Erythroblast (primary cell): ENCODE data around the gene RPL6.
"Not testable (repeated sequence)": the region's sequence is repeated elsewhere in the genome, so short reads cannot be mapped to it uniquely, and the experiment has no call there.

ENCODE experiments used
- DNase-seq, 2 experiments: peaks; one replicate each; lab custom pipeline; 2025; lab: John Stamatoyannopoulos, UW
- GATA1 ChIP-seq: IDR thresholded peaks from 2 replicates; pipeline ENCODE4 v1.6.1; 2011; ENCODE audit warnings: low read depth, mild to moderate bottlenecking, control low read depth, low read length, moderate library complexity
- POLR2A ChIP-seq: IDR thresholded peaks from 2 replicates; pipeline ENCODE4 v1.6.1; 2011; ENCODE audit warnings: mild to moderate bottlenecking, low read length

RPL6 gene

GRCh38 chr12:112430929-112431328, 21.5 kb upstream of the RPL6 start:
- no peak for TF ChIP-seq POLR2A
- no peak for TF ChIP-seq GATA1
- no peak for DNase-seq

DNA sequence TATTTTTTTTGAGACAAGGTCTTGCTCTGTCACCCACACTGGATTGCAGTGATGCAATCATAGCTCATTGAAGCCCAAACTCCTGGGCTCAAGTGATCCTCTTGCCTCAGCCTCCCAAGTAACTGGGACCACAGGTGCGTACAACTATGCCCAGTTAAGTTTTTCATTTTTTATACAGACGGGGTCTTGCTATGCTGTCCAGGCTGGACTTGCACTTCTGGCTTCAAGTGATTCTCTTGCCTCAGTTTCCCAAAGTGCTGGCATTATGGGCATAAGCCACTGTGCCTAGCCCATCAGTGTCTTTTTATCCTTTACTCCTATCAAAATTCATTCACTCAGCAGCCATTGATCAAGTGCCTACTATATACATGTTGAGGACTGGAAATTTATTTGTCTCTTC, 18.4 kb upstream of the RPL6 start:
- no peak for TF ChIP-seq GATA1
- TF ChIP-seq POLR2A, result no peak
- DNase-seq, result no peak

DNA sequence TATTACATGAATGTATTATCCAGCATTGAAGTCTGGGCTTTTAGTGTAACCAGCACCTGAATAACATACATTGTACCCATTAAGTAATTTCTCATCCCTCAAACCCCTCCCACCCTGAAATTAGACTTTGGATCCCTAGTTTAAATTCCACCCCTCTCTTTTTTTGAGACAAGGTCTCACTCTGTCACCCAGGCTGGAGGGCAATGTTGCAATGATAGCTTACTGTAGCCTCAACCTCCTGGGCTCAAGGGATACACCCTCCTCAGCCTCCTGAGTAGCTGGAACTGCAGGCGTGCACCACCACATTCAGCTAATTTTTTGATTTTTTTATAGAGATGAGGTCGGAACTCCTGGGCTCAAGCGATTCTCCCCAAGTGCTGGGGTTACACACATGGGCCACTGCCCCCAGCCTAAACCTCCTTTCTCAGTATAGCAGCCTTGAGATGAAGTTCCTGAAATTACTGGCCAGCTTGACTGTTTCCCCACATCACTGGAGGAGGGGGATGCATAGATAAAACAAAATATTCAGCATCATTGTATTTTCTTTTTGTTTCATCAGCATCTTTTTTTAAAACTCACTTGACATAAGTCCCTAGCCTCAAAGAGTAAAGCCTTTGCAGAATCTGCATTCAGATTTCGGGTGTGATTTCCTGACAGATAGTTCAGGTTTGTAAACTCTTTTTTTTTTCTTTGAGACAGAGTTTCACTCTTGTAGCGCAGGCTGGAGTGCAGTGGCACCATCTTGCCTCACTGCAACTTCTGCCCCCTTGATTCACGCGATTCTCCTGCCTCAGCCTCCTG, 16.4 kb upstream of the RPL6 start:
- DNase-seq, result no peak
- TF ChIP-seq GATA1 (no peak), POLR2A (no peak)

DNA sequence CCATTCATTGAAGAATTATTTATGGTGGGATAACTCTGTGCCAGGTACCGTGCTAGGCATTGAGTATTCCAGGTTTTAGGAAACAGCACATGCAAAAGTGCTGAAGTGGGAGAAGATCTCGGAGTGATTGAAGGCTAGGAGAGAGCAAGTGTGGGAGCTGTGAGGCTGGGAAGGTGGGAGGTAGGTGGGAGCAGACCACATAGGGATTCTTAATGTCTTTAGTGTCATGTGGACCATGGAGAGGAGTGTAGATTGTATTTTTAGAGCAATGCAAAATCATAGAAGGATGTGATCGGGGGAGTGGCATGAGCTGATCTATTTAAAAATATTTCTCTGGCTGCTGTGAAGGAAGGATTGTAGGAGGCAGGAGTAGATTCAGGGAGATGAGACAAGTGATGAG, 14.7 kb upstream of the RPL6 start:
- no peak for TF ChIP-seq GATA1
- no peak for TF ChIP-seq POLR2A
- no peak for DNase-seq

DNA sequence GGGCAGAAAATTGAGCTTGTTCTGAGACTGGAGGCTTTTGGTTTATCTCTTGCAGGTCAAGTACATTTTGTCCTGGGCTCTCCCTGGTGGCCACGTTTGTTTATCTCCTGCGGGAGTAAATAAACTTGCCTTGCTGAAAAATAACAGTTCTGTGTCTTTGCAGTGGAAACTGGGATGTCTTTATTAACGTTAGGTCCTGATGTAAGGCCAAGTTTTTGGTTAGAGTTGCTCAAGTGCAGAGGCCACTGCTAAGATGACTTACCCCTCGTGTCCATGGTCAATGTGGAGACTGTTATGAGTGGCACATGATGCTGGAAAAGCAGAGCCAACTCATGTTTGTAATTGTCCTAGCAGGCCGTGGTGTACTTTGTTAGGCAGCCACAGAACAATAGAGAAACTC, 13.1 kb upstream of the RPL6 start:
- TF ChIP-seq POLR2A (no peak), GATA1 (no peak)

DNA sequence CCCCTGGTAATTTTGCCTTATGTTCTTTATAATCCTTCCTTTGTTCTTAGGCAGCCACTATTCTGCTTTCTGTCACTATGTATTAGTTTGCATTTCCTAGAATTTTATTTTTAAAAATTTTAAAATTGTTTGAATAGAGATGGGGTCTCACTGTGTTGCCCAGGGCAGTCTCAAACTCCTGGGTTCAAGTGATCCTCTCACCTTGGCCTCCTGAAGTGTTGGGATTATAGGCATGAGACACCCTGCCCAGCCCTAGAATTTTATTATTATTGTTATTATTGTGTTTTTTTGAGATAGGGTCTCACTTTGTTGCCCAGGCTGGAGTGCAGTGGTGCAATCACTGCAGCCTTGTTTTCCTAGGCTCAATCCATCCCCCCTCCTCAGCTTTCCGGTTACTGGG, 12.0 kb upstream of the RPL6 start:
- no peak for TF ChIP-seq GATA1
- no peak for TF ChIP-seq POLR2A
- DNase-seq, result no peak

More for the DNA sequence above, 13.1 kb upstream of the RPL6 start:
- no peak for DNase-seq

GRCh38 chr12:112420740-112421139, 11.3 kb upstream of the RPL6 start:
- no peak for DNase-seq

GRCh38 chr12:112419297-112420133, 10.1 kb upstream of the RPL6 start:
- no peak for TF ChIP-seq GATA1
- no peak for TF ChIP-seq POLR2A
- peak; percentile 74 to 84 for DNase-seq

More at GRCh38 chr12:112420740-112421139, 11.3 kb upstream of the RPL6 start:
- TF ChIP-seq GATA1 (no peak), POLR2A (no peak)

DNA sequence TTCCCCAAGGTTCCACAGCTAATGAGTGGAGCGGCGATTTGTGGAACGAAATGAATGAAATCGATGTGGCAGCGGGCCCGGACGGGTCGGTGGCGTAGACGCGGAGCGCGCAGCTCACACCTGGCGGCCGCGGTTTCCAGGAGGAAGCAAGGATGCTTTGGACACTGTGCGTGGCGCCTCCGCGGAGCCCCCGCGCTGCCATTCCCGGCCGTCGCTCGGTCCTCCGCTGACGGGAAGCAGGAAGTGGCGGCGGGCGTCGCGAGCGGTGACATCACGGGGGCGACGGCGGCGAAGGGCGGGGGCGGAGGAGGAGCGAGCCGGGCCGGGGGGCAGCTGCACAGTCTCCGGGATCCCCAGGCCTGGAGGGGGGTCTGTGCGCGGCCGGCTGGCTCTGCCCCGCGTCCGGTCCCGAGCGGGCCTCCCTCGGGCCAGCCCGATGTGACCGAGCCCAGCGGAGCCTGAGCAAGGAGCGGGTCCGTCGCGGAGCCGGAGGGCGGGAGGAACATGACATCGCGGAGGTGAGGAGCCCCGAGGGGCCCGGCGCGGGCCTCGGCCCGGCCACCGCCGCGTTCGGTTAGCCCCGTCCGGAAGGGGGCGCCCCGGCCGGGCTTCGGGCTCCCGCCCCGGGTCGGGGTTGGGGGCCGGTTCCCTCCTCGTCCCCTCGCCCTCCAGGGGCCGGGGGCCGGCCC, 9.3 kb upstream of the RPL6 start, which contains the start of gene PTPN11:
PTPN11 (plus strand) TSS at position 340 of the 689 bp plus-strand sequence; CDS start at position 505, 165 bp downstream.
- DNase-seq, result peak; percentile 92 to 95
- TF ChIP-seq GATA1 (no peak), POLR2A (peak; percentile 97)

DNA sequence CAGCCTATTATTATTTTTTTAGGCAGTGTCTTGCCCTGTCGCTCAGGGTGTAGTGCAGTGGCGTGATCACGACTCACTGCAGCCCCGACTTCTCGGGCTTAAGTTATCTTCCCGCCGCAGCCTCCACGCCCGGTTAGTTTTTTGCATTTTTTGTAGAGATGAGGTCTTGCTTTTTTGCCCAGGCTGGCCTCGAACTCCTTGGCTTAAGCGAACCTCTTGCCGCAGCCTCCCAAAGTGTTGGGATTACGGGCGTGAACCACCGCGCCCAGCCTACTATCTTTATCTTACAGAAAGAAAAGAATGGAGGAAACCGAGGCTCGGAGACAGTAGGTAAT, 8.8 kb upstream of the RPL6 start:
- TF ChIP-seq GATA1 (no peak), POLR2A (no peak)
- peak; percentile 88 to 90 for DNase-seq

- DNase-seq, result not testable (repeated sequence)
Measured at GRCh38 chr12:112415457-112415856, 6.1 kb upstream of the RPL6 start.

GRCh38 chr12:112413855-112414625, 4.6 kb upstream of the RPL6 start:
- peak; percentile 63 to 79 for DNase-seq
- no peak for TF ChIP-seq POLR2A

- no peak for DNase-seq
Measured at GRCh38 chr12:112409906-112410244, 470 bp upstream of the RPL6 start.

More at GRCh38 chr12:112409906-112410244, 470 bp upstream of the RPL6 start:
- TF ChIP-seq POLR2A, result no peak
- no peak for TF ChIP-seq GATA1
